EL (cell line): Measurements from ENCODE around the gene PCDHGB4.
"Not testable (repeated sequence)": the region's sequence is repeated elsewhere in the genome, so short reads cannot be mapped to it uniquely, and the experiment has no call there.

ENCODE experiments used
- DNase-seq: peaks from one replicate; pipeline ENCODE4 v3.0.0-alpha.2; 2016

Gene PCDHGB4

GRCh38 chr5:141369994-141370848 is 17.3 kb upstream of the PCDHGB4 start, which contains the start of gene PCDHGB3:
TSS of gene PCDHGB3 (plus strand) at chr5:141370242. CDS start at chr5:141370395, 153 bp downstream.
- DNase-seq, result peak; percentile 71

- no peak for DNase-seq
These were observed 15.7 kb upstream of the PCDHGB4 start for GRCh38 chr5:141371572-141372475.

- DNase-seq, result peak; percentile 39
These were observed 13.7 kb upstream of the PCDHGB4 start, which contains the start of gene PCDHGA6 for GRCh38 chr5:141373673-141374317. TSS of gene PCDHGA6 (plus strand) at chr5:141373891. CDS start at chr5:141374084, 193 bp downstream.

- no peak for DNase-seq
These were observed 12.9 kb upstream of the PCDHGB4 start for GRCh38 chr5:141374627-141375026.

- not testable (repeated sequence) for DNase-seq
These were observed 11.9 kb upstream of the PCDHGB4 start for GRCh38 chr5:141375444-141376155.

- peak; percentile 62 for DNase-seq
These were observed 4.8 kb upstream of the PCDHGB4 start, which contains the start of gene PCDHGA7 for GRCh38 chr5:141382469-141383294. TSS of gene PCDHGA7 (plus strand) at chr5:141382742. CDS start at chr5:141382900, 158 bp downstream.

- DNase-seq, result no peak
These were observed 4.2 kb upstream of the PCDHGB4 start for GRCh38 chr5:141383345-141383744.

- DNase-seq, result no peak
These were observed 2.8 kb upstream of the PCDHGB4 start for GRCh38 chr5:141384471-141385267.

GRCh38 chr5:141388661-141389060 is 1.2 kb downstream of the PCDHGB4 start:
- DNase-seq, result no peak

- DNase-seq, result no peak
These were observed 1.9 kb downstream of the PCDHGB4 start for GRCh38 chr5:141389153-141390042.

GRCh38 chr5:141392429-141393198 is 5.1 kb downstream of the PCDHGB4 start, which contains the start of gene PCDHGA8:
TSS of gene PCDHGA8 (plus strand) at chr5:141392633. CDS start at chr5:141392814, 181 bp downstream.
- no peak for DNase-seq

GRCh38 chr5:141393267-141393666 is 5.8 kb downstream of the PCDHGB4 start:
- DNase-seq, result no peak

GRCh38 chr5:141394401-141395187 is 7.1 kb downstream of the PCDHGB4 start:
- not testable (repeated sequence) for DNase-seq

GRCh38 chr5:141397756-141398551 is 10.5 kb downstream of the PCDHGB4 start, which contains the start of gene PCDHGB5:
TSS of gene PCDHGB5 (plus strand) at chr5:141397947. CDS start at chr5:141398128, 181 bp downstream.
- DNase-seq, result peak; percentile 74

- DNase-seq, result no peak
These were observed 11.1 kb downstream of the PCDHGB4 start for GRCh38 chr5:141398608-141399007.

- no peak for DNase-seq
These were observed 12.2 kb downstream of the PCDHGB4 start for GRCh38 chr5:141399555-141400258.
